Measurements from ENCODE around the gene PXN.
"Not testable (repeated sequence)": the region's sequence is repeated elsewhere in the genome, so short reads cannot be mapped to it uniquely, and the experiment has no call there.

The PXN gene

DNA sequence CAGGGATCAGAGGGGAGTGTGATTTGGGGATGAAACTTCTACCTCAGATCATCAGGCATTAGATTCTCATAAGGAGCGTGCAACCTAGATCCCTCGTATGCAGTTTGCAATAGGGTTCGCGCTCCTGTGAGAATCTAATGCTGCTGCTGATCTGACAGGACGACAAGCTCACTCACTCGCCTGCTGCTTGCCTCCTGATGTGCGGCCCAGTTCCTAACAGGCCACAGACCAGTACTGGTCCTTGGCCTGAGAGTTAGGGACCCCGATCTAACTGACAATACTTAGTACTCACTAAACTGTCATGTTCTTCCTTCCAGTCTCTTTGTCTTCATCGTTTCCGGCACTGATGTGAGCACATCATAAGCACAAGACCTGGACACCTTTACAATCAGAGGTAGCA, 59.3 kb downstream of the PXN start:
- no peak for DNase-seq

DNA sequence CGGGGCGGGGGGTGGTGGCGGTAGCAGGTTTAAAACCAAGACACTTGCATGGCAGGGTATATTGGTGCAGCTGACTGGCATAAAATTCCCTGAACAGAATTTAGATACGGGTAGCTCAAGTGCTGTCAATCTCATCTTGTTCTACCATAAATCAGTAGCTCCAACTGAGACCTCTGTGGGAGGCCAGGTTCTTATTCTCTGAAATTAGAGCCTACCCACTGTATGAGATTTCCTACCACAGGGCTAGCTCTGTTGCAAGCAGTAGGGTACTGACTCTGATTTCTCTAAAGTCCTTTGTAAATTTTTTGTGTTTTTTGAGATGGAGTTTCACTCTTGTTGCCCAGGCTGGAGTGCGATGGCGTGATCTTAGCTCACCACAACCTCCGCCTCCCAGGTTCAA, 61.4 kb downstream of the PXN start:
- no peak for DNase-seq

DNA sequence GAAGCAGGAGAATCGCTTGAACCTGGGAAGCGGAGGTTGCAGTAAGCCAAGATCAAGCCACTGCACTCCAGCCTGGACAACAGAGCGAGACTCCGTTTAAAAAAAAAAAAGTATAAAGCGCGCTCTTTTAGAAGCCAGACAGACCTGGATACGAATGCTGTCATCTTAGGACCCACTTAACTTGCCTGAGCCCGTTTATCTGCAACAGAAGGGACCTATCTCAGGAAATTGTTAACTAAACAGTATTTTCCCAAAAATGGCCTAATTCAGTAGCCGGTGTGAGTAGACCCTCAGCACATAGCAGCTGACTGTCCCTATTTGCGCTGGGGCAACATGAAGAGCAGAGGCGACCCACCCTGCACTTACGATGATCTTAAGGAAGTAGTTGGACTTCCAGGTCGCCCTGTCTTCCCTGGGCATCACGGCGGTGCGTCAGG, 65.1 kb downstream of the PXN start:
- no peak for DNase-seq

DNA sequence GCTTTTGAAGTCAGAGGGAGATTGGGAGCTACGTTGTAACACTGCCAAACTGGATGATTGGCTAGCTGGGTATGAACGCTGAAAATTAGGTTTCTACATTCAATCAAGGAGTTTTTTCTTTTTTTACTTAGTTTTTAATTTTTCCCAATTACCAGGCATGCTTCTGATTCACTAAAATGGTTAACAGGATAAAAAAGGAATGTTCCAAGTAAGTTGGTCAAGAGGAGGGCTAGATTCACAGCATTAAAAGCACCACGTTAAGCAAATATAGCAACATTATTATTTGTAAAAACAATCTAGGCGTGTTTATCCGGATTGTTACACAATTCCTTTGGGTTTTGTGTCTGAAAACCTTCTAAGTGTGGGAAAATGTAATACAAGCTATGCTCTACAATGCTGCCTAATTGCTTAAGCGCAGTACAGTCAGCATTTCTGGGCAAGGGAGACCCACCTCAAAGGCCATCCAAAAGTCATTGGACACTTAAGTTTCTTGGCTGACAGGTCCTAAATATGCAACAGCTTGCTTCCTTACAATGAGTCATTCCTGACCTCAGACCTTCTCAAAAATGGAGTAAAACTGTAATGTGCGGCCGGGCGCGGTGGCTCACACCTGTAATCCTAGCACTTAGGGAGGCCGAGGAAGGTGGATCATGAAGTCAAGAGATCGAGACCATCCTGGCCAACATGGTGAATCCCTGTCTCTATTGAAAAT, 65.8 kb downstream of the PXN start:
- DNase-seq, result no peak

DNA sequence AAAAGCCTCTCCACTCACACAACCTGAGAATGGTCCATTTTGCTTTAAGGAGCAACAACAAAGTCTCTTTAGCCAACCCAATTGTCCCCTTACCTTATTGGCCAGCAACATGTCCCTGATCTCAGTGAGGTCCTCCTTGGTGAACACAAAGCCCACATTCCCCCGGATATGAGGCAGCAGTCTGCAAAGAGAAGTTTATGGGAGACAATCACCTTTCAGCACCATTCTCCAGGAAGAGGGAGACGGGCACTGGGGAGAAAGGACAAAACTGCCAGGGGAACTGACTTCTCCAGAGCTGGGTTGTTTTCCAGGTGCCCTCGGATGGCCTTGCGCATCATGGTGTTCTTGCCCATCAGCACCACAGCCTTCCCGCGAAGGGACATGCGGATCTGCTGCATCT, 66.5 kb downstream of the PXN start:
- DNase-seq, result no peak

DNA sequence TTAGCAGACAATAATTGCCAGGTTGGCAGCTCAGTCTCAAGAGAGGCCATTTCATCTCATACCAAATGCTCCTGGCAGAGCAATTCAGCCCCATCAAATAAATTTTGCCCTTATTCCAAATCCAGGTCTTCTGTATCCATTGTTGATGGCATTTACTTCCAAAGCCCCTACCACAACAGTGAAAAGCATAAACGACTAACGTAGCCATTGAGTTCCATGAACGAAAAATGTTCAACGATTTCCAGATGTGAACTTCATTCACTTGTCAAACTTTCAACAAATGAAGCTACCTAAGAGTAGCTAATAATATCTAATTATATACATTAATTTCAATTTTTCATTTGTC, 68.0 kb downstream of the PXN start:
- DNase-seq, result no peak

DNA sequence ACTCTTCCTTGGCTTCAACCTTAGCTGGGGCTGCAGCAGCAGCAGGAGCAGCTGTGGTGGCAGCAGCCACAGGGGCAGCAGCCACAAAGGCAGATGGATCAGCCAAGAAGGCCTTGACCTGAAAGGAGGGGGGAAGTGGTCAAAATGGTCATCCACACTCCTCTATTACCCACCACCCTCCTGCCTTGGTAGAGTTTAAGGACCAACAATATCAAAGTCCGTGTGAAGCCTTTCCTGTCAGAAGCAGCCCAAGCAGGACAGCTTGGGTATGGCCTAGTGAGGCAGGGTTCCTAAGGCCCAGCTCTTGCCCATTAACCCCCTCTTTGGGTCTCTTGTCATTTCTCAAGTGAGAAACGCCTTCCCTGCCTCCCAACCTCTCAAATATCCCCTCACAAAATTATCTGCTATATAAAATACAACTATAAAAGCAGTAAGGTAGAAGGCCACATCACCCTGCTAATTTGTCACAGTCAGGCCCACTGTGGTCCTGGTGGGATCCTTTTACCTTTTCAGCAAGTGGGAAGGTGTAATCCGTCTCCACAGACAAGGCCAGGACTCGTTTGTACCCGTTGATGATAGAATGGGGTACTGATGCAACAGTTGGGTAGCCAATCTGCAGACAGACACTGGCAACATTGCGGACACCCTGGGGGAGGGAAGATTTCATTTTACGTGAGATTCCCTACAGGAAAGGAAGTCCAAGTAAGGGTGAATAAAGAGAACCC, 68.6 kb downstream of the PXN start:
- not testable (repeated sequence) for DNase-seq

DNA sequence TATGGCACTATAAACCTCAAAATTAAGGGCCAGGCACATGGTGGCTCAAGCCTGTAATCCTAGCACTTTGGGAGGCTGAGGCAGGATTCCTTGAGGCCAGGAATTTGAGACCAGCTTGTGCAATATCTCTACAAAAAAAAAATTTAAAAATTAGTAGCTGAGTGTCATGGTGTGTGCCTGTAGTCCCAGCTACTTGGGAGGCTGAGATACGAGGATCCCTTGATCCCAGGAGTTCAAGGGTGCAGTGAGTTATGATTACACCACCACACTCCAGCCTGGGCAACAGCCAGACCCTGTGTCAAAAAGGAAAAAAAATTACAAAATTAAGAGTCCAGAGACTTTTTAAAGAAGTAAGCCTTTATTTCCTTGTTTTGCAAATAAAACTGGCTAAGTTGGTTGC, 69.2 kb downstream of the PXN start:
- DNase-seq, result no peak

DNA sequence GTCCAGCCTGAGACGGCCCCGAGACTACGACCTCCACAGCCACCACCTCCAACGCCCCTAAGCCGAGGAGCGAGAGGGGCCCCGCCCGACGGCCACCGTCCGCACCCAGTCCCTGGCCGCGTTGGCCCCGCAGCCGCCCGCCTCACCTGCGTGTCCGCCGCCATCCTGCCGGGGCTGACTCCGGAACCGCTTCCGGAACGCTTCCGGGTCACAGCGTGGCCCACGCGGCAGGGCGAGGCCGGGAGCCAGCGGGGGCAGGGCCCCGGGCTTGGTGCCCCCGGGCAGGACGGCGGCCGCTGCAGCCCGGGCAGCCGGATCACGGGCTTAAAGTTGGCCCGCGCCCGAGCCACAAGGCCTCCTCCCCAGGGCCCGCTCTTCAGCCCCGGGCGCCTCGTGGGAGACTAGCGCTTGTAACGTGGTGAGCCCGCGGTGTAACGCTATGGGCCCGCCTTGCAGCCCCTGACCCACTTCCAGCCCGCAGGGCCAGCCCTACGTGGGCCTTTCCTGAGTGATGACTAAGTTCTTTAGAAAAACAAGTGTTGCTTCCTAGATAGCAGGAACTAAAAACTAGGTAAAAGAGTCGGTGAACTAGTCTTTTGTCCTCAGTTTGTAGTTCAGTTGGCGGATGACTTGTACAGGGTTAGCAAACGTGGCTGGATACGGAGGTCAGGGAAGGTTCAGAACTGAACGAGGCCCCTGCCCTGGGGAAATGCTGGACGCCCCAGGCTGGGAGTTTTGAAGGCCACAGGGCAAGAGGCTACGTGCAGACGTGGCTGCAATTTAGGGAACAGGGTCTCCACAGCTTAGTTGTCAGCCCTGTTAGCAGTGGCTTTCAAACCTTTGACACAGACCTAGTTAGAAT, 70.8 kb downstream of the PXN start, which contains the start of gene GCN1:
TSS of gene GCN1 (minus strand) at position 182 of the 862 bp plus-strand sequence. CDS start at position 164, 18 bp downstream.
- peak; percentile 53 for DNase-seq

DNA sequence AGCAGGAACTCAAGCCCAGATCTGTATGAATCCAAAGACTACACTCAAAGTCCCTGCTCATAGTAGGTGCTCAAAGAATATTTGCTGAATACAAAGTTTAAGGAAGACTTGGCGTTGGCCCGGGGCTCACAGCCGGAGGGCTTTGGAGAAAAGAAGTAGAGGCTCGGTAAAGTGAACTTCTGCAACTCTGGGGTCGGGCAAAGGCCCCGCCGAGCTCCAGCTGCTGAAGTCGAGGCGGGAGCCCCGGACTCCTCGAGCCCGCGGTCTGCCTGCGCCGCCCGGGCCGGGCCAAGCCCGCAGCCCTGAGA, 71.3 kb downstream of the PXN start:
- DNase-seq, result no peak

DNA sequence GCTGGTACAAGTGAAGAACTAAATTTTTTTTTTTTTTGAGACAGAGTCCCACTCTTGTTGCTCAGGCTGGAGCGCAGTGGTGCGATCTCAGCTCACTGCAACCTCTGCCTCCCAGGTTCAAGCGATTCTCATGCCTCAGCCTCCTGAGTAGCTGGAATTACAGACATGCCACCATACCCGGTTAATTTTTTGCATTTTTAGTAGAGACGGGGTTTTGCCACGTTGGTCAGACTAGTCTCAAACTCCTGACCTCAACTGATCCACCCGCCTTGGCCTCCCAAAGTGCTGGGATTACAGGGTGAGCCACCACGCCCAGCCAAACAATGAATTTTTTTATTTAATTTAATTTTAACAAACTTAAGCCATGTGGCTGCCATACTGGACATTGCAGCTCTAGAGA, 72.2 kb downstream of the PXN start:
- not testable (repeated sequence) for DNase-seq

DNA sequence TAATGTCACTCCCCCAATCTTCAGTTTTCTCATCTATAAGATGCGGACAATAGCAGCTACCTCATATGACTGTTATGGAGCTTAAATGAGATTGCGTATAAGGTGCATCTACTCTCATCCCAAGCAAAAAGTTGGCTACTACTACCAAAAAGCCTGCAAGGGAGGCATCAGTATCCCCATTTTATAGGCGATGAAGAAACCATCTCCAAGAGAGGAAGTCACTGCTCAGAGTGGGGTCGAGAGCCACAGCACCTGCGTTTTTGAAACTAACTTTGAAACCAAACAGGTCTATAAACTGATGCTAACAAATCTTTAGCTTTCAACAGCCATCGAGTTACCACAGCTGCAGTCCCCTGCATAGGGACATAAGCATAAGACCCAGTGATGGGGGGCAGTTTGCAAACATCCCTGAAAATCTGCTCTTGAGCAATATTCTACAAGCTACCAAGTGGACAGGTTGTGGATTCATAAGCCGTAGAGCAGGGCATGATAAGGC, 74.5 kb downstream of the PXN start:
- no peak for DNase-seq

DNA sequence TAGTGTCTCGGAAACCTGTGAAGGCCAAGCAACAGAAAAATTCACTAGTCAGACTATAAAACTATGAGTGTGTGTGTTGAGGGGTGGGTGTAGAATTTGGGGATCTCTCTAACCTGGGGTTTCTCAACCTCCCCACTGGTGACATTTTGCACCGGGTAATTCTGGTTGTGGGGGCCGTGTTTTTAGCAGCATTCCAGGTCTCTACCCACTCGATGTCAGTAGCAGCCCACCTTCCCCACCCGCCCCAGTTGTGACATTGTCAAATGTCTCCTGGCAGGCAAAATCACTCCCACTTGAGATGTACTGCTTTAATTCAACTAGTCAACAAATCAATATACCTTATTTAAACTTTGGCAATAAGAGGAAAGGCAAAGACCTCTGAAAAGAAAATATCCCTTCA, 75.1 kb downstream of the PXN start:
- DNase-seq, result no peak

DNA sequence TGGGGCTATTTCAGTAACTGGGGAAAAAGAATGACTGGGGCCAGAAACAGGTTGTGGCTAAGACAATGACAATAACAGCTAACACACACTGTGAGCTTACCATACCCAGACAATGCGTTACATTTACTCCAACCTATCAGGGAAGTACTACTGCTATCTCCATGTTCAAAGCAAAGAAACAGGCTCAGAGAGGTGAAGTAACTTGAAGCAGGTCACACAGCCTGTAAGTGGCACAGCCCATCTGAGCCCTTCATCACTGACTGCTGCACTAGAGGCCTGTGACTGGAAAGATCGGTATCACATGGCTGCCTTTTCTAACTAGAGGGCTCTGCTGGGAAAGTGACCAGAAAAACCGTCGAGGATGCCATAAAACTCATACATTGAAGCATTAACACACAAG, 78.9 kb downstream of the PXN start:
- no peak for DNase-seq

DNA sequence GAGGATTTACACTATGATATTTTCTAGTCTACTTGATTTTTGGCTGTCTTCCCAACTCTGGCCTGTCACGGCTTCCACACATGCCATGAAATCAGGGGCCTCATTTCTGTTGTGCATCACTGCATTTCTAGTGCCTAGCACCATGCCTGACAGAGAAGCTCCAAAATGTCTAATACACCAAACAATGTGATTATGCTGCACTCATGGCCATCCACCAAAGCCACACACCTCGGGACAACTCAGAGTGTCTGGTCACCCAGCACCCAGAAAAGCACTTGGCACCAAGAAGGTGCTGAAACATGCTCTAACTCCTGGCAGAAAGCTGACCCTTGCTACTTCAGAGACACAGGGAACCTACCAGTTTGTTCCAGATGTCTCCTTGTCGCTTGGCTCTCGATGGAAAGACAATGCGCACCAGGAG, 82.3 kb downstream of the PXN start:
- DNase-seq, result peak; percentile 85

DNA sequence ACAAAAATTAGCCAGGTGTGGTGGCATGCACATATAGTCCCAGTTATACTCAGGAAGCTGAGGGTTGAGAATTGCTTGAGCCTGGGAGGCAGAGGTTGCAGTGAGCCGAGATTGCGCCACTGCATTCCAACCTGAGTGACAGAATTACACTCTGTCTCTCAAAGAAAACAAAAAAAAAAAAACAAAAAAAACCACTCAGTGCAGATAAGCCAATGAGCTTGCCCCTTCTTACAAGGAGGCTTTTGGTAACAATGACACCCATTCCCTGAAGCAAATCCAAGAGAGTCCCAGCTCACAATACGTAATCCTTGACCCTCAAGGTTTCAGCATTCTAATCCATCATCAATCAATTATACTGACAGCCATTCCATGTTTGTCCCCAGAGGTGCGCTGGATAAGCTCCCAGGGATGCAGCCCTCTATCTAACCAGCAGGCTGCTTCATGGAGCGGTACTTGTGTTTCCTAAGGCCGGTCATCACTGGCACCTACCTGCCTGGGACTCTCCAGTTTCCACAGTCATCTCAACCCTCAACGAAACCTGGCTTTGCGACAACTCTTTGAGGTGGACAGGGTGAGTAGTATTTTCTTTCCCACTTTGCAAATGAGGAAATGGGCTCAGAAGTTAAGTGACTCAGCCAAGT, 83.4 kb downstream of the PXN start:
- DNase-seq, result no peak

DNA sequence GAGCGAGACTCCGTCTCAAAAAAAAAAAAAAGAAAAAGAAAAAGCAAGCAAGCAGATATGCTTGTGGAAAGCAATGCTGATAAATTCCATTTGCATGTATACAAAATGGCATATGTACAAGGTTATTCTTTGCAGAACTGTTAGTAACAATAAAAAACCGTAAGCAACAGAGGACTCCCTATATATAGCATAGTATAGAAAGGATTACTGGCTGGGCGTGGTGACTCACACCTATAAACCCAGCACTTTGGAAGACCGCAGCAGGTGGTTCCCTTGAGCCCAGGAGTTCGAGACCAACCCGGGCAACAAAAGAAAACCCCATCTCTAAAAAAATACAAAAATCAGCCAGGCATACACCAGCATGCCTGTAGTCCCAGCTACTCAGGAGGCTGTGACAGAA, 84.6 kb downstream of the PXN start:
- DNase-seq, result no peak

DNA sequence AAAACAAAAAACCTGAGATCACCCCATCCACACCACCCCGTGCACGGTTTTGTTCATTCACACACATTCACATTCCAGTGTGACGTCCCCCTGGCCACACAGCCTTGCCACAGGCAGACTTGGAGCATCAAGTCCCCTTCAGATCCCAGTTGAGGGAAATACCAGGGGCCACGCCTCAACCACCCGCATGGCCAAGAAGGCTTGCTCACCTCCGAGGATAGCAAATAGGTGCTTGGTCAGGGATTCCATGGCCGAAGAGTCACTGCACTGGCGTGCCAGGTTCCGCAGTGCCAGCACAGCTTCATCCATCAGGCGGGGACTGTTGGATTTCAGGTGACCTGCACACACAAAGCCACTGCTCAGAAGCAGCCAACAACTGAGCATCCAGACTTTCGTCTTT, 90.0 kb downstream of the PXN start:
- no peak for DNase-seq

DNA sequence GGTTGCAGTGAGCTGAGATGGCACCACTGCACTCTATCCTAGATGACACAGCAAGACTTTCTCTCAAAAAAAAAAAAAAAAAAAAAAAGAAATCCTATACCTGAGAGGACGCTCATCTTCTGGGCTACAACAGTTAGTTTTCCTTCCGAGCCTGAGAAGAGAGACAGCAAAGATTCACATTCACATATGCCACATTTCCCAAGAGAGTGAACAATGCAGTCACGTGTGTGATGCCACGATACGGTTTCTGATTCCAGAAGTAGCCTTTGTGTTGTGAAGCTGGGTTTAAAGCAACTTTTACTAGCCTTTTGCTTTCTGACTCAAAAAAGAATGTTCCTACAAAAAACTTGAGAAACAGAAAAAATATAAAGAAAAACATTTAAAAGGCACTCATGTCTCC, 90.5 kb downstream of the PXN start:
- no peak for DNase-seq

DNA sequence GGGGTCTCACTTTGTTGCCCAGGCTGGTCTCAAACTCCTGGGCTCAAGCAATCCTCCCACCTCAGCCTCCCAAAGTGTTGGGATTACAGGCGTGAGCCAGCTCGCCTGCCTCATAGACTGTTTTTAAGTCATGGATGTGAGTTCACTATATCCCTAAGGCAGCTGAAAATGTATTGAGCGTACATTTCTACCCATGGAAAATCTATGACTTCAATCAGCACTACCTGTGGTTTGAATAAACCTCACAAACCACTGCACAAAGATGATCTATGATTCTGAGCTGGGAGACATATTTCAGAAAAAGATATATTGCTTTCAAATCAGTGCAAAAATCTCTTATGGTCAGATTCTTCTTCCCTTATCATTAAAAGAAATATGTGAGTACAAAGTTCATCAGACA, 93.5 kb downstream of the PXN start:
- no peak for DNase-seq

DNA sequence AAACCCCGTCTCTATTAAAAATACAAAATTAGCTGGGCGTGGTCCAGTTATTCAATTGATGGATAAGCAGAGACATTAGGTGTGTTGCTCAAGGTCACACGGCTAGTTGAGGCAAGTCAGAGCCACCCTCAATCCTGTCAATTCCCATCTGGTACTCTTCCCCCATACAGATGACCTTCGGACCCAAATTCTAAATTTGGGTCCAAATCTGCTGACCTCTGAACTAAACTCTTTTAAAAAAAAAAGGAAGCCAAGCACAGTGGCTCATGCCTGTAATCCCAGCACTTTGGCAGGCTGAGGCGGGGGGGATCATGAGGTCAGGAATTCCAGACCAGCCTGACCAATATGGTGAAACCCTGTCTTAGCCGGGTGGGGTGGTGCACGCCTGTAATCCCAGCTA, 94.9 kb downstream of the PXN start:
- DNase-seq, result no peak

DNA sequence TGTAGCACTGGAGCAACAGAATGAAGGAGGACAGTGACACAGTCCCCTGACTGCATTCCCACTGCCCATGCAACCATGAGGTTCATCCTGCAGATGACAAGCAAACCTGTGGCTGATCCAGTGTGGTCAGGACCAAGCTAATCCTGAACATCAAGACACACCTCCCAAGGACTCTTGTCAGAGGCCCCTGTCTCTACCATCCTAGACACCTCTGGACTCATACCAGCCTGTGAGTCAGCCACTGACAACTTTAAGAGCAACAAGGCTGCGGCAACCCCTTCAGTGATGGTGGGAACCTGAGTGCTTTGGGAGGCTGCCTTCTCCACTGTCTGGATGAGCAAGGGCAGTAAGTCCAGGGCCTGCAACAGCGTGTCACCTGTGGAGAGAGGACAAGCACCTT, 95.6 kb downstream of the PXN start:
- DNase-seq, result no peak

DNA sequence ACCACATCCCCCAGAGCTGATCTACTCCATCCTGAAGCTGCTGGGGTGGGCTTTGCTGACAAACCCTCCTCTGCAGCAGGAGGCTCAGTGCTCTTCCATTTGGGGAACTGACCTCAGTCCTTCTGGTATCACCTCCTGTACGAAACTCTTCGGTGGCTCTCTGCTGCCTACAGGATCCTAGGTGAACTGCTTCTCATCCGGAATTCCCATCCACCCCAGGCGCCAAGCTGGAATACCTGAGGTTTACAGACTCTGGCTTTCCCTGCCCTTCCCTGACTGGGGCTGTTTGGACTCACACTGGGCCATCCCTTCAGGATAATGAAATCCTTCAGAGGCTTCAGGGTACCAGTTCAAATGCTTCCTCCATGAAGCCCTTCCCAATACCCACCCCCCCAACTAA, 97.2 kb downstream of the PXN start:
- no peak for DNase-seq

All from DMS79 treated with DMSO at 0.1 percent for 48 hours (cell line).